HL-60 (cell line): ENCODE measurements around the gene TNC.

Experiments used
- DNase-seq, 2 experiments: peaks; one replicate each; pipeline ENCODE4 v3.0.0-alpha.2; 2010 to 2020; ENCODE audit warnings: low read depth in 1 of 2, low spot score in 1 of 2
- H3K27ac ChIP-seq: fragments of 250-450 bp; sonication (Bioruptor Pico); replicated peaks from 2 replicates; pipeline ENCODE4 v1.5.1; 2020; ENCODE audit warnings: mild to moderate bottlenecking, moderate library complexity
- H3K27me3 ChIP-seq: fragments of 250-450 bp; sonication (Bioruptor Pico); 2 replicates; pipeline ENCODE4 v1.5.1; 2021; ENCODE audit warnings: mild to moderate bottlenecking, moderate library complexity; ENCODE audit not compliant: insufficient read depth, poor library complexity, severe bottlenecking
- H3K4me3 ChIP-seq: replicated peaks from 2 replicates; pipeline ENCODE4 v1.5.1; 2011; ENCODE audit warnings: mild to moderate bottlenecking, control low read depth, low read length; ENCODE audit not compliant: insufficient read depth
- GABPA ChIP-seq: IDR thresholded peaks from 2 replicates; pipeline ENCODE4 v1.6.1; 2012; ENCODE audit warnings: low read depth
- POLR2AphosphoS5 ChIP-seq: IDR thresholded peaks from 2 replicates; pipeline ENCODE4 v1.6.1; 2012; ENCODE audit warnings: low read depth
- SPI1 ChIP-seq: IDR thresholded peaks from 2 replicates; pipeline ENCODE4 v1.6.1; 2012; ENCODE audit warnings: low read depth, mild to moderate bottlenecking, borderline replicate concordance
- TF ChIP-seq, protein P1 (sequence below): IDR thresholded peaks from one replicate; pipeline ENCODE4 v1.5.1; 2011; ENCODE audit warnings: low read length, control low read depth, inconsistent platforms; ENCODE audit not compliant: insufficient read depth
- TF ChIP-seq, protein P2 (sequence below): IDR thresholded peaks from 2 replicates; pipeline ENCODE4 v1.6.1; 2012; ENCODE audit warnings: low read depth; ENCODE audit not compliant: insufficient replicate concordance

Gene TNC

DNA sequence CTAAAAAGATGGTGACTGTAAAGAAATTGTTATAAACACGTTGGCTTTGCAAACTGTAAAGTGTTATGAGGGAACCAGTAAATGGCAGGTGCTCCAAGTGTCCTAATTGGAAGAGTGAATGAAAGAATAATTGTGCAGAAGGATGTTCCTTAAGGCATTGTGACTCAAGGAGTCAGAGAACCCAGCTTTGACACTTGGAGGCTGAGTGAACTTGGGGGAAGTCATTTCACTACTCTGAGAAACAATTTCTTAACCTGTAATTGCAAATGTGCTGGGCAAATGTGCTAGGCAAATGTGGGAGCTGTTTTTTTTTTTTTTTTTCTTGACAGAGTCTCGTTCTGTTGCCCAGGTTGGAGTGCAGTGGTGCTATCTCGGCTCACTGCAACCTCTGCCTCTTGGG lies 103.5 kb downstream of the TNC start:
- no peak for DNase-seq
- Histone ChIP-seq H3K27ac (no peak overlapping the region), H3K27me3 (no peaks in the 10 kb centered on the region), H3K4me3 (no peak overlapping the region)
- TF ChIP-seq, protein P1, sequence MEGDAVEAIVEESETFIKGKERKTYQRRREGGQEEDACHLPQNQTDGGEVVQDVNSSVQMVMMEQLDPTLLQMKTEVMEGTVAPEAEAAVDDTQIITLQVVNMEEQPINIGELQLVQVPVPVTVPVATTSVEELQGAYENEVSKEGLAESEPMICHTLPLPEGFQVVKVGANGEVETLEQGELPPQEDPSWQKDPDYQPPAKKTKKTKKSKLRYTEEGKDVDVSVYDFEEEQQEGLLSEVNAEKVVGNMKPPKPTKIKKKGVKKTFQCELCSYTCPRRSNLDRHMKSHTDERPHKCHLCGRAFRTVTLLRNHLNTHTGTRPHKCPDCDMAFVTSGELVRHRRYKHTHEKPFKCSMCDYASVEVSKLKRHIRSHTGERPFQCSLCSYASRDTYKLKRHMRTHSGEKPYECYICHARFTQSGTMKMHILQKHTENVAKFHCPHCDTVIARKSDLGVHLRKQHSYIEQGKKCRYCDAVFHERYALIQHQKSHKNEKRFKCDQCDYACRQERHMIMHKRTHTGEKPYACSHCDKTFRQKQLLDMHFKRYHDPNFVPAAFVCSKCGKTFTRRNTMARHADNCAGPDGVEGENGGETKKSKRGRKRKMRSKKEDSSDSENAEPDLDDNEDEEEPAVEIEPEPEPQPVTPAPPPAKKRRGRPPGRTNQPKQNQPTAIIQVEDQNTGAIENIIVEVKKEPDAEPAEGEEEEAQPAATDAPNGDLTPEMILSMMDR = no peak
- TF ChIP-seq SPI1 (no peak), GABPA (no peak), POLR2AphosphoS5 (no peak)
- TF ChIP-seq, protein P2, sequence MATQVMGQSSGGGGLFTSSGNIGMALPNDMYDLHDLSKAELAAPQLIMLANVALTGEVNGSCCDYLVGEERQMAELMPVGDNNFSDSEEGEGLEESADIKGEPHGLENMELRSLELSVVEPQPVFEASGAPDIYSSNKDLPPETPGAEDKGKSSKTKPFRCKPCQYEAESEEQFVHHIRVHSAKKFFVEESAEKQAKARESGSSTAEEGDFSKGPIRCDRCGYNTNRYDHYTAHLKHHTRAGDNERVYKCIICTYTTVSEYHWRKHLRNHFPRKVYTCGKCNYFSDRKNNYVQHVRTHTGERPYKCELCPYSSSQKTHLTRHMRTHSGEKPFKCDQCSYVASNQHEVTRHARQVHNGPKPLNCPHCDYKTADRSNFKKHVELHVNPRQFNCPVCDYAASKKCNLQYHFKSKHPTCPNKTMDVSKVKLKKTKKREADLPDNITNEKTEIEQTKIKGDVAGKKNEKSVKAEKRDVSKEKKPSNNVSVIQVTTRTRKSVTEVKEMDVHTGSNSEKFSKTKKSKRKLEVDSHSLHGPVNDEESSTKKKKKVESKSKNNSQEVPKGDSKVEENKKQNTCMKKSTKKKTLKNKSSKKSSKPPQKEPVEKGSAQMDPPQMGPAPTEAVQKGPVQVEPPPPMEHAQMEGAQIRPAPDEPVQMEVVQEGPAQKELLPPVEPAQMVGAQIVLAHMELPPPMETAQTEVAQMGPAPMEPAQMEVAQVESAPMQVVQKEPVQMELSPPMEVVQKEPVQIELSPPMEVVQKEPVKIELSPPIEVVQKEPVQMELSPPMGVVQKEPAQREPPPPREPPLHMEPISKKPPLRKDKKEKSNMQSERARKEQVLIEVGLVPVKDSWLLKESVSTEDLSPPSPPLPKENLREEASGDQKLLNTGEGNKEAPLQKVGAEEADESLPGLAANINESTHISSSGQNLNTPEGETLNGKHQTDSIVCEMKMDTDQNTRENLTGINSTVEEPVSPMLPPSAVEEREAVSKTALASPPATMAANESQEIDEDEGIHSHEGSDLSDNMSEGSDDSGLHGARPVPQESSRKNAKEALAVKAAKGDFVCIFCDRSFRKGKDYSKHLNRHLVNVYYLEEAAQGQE = no peak

DNA sequence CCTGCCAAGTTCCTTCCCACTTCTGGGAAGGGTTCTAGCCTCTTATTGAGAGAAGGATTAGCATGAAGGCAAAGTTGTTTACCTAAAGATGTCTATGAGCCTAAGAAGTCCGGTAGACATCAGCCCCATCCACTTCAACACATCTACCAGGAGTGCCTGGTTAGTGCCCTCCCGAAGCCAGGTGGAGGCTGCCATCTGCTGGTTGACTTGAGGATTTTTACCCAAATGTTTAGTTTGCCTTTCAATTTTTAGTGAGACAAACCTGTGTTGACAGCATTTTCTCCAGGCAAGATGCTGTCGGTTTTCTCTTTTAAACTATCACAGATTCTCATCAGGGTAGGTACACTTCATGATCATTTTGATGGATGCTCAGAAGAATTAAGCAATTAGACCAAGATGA lies 104.0 kb downstream of the TNC start:
- DNase-seq = peak; percentile 34 to 75
- no peak overlapping the region for H3K4me3 ChIP-seq
- no peak overlapping the region for H3K27ac ChIP-seq
- H3K27me3 ChIP-seq = no peaks in the 10 kb centered on the region
- no peak for TF ChIP-seq POLR2AphosphoS5
- TF ChIP-seq, protein P1 = peak; percentile 25

DNA sequence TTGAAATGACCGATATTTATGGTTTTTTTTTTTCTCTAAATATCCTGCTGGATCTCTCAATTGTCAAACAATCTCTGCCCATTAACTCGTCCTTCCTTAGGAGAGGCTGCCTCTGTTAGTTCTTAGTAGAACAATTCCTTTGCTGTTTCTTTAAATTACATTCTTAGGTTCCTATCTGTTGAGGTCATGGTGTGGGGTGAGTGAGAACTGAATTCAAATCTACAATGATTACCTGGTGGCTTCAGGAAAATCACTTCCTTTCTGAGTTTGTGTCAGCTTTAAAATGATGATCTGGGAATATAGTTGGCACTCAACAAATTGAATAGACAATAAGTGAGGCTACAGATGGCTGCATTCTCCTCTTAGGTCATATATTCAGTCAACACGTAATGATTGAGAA lies 105.5 kb downstream of the TNC start:
- Histone ChIP-seq H3K27me3 (no peaks in the 10 kb centered on the region), H3K27ac (no peak overlapping the region), H3K4me3 (no peak overlapping the region)
- no peak for DNase-seq
- TF ChIP-seq, protein P1 = no peak
- TF ChIP-seq, protein P2 = no peak
- no peak for TF ChIP-seq GABPA
- TF ChIP-seq POLR2AphosphoS5 = no peak

DNA sequence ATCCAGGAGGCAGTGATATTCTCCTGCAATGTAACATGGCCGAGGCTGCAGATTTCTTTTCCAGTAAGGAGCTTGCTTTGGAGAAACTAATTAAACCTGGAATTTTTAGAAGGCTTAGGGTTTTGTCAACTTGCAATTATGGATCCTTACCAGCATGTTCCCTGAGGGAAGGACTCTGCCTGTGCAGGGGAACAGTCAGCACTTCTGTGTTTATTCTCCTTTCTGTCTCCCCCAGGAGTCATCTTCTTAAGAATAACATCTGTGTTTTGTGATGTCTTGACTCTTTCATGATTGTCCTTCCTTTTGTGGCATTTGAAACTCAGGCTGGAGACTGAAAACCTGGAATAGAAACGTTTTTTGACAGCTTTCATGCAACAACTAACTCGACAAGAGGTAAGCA lies 107.1 kb downstream of the TNC start:
- no peak for DNase-seq
- TF ChIP-seq SPI1 (no peak), POLR2AphosphoS5 (no peak), GABPA (no peak)
- TF ChIP-seq, protein P2 = no peak
- TF ChIP-seq, protein P1 = no peak
- H3K4me3 ChIP-seq = no peak overlapping the region
- no peaks in the 10 kb centered on the region for H3K27me3 ChIP-seq
- no peak overlapping the region for H3K27ac ChIP-seq
